ENCODE measurements around the gene PGC. TPM values are rescaled to one million over a fixed set of nuclear protein-coding genes. Genes with fewer than 3 reads are reported as not detected.
A peak's percentile ranks its signal among the peaks of the same experiment; 100 is the strongest.

The PGC gene
- total RNA-seq, 1 donor from 2014 or later = not detected

DNA sequence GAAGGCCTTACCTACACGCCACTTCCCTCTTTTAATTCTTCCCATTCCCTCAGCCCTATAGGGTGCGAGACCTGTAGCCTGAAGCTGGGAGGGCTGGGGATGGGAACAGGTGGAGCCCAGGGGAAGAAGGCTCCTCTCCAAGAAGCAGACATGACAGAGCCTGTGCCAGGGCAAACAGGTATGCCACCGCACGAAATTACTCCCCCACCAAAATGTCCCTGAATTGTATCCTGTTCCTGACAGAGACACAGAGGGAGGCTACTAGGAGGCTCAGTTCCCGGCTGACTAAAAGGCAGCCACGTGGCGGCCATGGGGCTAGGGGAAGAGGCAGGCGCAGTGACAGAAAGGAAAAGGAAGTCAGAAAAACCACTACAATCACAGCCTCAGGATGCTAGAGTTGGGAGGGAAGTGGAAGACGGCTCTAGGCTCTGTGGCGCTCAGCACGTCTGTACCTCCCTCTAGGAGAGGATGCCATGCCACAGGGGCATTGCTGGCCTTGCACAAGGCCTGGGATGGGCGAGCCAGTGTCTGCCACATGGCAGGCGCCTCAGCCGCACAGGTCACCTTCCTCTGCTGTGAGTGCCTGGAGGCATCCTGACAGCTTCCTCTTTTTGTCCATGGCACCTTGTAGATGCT, 39.5 kb downstream of the PGC start:
- DNase-seq (ENCODE audit: missing footprints) (peak; percentile 83), ATAC-seq (no peak)
- intact Hi-C loops (cut with DNase I) = loop anchor here (10.0 kb wide), 1 partner anchor 337 kb away; no protein-coding TSS in a partner anchor

DNA sequence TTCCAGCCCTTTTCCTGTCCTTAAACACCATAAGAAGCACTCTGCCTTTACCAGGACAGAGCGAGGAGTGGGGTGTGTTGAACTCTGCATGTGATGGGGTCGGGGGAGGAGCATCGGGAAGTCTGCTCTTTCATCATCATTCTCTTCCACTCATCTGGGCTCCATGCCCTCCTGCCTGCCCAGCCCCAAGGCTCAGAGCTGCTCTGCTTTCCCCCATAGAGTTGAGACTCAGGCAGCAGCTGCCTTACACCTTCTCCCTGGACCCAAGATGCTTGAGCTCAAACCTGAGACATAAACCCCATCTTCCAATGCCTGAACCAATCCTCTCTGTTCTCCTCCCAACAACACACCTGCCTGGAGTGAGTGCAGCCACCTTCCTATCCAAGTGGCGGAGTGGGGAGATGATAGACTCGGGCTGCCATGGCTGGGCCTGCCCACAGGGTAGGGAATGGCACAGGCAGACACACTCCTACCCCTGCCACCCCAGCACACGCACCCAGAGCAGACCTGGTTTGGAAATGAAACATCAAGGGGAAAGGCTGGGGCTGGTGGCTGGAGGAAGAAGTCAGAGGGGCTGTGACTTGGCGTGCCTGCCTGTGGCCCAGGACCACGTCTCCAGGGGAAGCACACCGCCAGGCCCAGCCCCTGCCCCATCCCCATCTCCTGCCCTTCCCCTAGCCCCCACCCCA, 40.2 kb downstream of the PGC start:
- intact Hi-C loops (cut with DNase I) = loop anchor here (1.0 to 10.0 kb wide), 2 partner anchors 28 to 338 kb away; partner anchors contain the start of gene TFEB
- DNase-seq (ENCODE audit: missing footprints) (no peak), ATAC-seq (peak; percentile 23)

DNA sequence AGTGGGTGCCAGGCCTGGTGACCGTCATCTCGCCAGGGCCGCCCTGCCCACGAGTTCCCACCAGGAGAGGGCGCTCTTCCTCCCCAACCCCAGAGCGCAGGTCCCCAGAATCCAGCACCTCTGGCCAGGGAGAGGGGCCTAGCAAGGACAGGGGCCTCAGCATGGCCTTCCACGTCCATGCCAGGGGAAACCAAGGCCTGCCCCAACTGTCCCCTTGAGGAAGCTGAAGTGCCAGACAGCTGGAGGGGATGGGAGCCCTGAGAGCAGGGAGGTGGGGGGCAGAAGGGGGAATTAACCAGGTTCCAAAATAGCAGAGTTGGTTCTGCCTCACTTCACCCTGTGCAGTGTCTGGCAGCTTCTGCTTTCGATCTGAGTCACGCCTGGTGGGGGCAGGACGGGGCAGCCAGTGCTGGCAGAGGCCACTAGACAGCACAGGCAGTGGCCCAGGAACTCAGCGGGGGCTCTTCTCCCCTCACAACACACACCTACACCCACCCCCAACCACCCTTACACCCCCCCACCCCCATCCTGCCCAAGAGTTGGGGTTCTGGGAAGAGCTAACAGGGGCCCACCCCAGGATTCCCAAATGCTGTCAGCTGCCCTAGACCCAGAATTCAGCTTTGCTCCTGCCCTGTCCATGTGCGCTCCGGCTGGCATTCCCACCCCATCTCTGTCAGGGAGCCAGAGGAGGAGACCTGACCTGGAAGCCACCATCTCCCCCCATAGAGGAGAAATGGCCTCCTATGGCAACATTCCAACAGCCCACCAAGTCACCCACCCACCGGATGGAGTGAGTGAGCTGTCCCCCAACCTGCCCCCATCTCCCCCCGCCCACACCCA, 41.0 kb downstream of the PGC start:
- peak; percentile 91 for DNase-seq (ENCODE audit: missing footprints)
- peak; percentile 88 for ATAC-seq
- intact Hi-C loops (cut with DNase I) = loop anchor here (1.0 to 10.0 kb wide), 2 partner anchors 29 to 339 kb away; partner anchors contain the start of gene TFEB

DNA sequence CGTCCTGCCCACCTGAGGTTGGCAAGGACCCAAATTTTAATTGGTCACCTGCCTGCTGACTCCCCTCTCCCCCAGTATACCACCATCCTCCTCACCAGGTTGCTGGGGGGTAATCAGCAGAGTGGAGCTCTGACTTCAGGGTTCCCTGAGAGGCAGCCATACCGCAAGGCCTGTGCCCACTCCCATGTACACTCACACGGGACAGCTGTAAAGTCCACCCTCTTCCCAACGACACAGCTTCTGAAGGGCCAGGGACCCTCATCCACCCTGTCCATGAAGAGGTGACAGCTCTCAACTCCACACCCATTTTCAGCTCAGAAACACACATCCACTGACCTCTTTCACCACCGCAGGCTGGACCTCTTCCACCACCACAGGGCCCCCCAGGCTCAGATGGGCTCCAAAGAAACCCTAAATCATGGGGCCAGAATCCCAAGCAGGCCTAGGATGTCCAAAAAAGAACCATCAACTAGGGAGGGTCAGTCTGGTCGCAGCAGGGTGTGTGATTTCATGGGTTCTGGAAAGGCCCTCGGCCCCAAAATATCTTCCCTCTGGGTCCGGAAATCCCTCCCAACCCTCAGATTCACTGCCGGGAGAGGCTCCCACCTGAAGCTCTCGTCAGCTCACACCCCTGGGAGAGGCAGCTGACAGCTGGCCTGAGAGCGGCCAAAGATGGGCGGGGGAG, 41.7 kb downstream of the PGC start:
- intact Hi-C loops (cut with DNase I) = loop anchor here (10.0 kb wide), 1 partner anchor 339 kb away; no protein-coding TSS in a partner anchor
- no peak for DNase-seq (ENCODE audit: missing footprints)
- ATAC-seq = peak; percentile 84

DNA sequence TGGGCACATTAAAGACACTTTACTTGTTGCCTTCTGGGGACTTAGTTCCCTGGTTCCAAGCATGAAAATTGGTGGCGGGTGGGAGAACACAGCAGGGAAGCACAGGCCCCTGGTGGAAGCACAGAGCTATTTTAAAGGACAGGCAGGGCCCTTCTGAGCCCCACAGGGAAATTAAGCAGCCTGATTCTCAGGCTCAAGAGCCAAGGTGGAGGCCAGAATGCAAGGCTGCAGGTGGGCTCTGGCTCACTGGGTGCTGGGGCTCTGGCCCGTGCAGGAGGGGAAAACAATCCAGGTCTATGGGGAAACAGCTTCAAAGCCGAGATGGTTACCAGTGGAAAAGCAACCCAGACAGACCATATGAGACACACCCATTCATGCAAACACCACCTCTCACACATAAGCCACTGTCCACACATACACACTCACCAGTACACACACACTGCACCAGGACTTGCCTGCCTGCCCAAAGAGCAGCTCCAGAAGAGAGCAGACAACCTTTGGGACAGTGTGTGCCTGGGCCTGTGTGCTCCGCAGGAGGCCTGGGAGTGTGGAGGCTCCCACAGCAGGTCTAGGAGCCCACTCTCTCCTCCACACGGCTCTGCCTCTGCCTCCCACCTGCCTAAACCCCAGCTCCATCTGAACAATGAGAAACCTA, 42.4 kb downstream of the PGC start:
- intact Hi-C loops (cut with DNase I) = loop anchor here (10.0 kb wide), 1 partner anchor 340 kb away; no protein-coding TSS in a partner anchor
- no peak for ATAC-seq
- DNase-seq (ENCODE audit: missing footprints) = no peak

DNA sequence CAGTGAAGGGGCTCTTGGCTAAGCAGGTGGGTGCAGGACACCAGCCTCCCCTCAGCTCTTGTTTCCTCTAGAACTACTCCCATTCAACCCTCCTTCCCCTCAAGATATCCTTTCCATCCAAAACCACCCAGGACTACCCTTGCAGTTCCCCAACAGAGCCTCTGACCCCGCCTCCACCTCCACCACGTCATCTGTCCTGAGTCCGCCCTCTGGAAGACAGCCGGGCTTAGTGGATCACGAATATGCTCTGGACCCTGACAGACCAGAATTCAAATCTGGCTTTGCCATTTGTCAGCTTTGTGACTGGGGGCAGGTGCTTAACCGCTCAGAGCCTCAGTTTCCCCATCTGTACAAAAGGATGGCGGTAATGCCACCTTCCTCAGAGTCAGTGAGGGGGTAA, 43.2 kb downstream of the PGC start:
- DNase-seq (ENCODE audit: missing footprints) (no peak), ATAC-seq (no peak)
- intact Hi-C loops (cut with DNase I) = loop anchor here (10.0 kb wide), 1 partner anchor 341 kb away; no protein-coding TSS in a partner anchor

DNA sequence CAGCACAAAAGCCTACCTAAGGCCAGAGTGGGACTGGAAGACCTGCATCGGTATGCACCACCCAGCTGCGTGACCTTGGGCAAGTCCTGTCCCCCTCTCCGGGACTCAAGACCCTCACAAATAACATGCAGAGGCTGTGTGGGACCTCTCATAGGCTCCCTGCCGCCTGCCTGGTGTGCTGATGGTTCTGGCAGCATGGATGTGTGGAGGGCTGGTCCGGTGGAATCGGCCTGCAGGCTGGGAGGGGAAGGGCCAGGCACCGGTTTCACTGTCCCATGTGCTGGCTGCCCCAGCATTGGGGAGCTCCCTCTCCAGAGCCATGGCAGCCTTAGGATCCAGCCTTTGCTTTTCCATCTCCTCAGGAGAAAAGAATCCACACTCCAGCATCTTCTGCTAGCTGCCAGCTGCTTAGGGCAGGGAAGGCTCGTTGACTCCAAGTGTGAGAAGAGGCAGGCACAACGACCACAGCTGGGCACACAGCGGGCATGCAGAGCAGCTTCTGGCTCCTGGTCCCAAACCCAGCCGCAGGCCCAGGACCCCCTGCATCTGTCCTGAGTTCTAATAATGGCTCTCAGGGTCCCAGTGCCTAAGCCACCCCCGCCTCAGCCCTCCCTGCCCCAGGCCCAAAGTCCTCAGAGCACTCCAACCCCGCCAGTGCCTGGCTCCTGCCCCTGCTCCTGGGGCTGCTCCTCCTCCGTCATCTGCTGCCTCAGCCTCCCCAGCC, 44.3 kb downstream of the PGC start:
- DNase-seq (ENCODE audit: missing footprints) (no peak), ATAC-seq (no peak)
- intact Hi-C loops (cut with DNase I) = loop anchor here (10.0 kb wide), 1 partner anchor 342 kb away; no protein-coding TSS in a partner anchor

DNA sequence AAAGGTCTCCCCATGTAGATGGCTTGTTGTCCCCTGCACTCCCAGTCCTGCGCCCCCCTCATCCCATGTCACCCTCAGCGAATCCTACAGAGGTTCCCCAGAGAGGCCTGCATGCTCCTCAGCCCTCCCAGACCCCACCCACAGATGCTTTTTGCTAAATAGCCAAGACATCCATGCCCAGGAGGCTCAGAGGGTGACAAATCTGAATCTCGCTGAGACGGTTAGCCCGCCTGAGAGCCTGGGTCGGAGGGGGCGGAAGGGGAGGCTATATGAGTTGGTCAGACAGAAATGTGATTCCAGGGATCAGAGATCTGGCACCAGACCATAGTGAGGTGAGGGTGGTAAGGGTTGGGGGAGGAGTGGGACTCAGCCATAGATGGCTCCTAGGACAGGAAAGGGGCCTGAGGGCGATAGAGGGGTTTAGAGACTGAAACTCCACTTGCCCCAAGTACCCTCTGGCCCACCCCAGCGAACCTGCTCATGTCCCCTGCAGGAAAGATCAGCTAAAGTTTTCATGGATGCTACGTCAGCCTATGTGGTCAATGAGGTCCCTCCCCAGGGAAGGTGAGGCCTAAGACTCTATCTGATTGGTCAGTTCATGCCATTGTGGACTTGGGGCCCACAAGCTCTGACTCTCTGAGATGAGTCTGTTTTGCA, 45.0 kb downstream of the PGC start:
- ATAC-seq (no peak), DNase-seq (ENCODE audit: missing footprints) (no peak)
- intact Hi-C loops (cut with DNase I) = loop anchor here (10.0 kb wide), 1 partner anchor 343 kb away; no protein-coding TSS in a partner anchor

DNA sequence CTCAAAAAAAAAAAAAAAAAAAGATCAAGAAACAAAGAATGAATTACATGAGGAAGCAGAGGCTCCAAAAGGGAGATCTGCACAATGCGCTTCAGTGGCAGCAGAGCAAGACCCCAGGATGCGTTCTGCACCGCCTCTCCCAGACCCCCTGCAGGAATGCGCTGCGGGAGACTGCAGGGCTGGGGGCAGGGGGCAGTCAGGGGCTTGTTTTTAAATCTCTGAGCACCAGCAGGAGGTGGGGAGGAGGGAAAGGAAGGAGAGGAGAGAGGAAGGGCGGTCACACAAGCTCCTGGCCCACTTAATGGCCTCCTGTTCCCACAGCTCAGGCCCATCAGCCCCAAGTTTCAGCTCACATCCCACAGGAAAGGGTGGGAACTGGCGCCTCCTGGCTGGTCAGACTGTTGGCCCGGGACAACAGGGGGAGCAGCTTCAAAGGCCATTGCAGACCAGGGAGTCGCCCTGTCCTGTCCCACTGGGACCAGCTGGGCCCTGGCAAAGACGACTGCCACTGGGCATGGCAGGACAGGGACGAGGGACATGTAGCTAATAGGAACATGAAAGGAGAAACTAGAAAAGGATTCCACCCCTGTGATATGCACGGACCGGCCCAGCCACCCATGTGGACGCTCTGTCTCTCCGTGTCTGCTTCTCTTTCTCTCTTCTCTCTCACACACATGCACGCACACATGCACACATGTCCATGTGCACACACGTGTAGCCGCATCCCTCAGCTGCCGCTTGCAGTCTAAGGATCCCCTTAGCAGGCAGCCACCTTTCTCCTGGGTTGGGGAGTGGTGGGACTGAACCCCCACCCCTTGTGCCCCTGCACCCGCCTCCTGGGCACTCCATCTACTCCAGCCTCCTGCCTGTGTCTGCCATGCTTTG, 46.5 kb downstream of the PGC start:
- intact Hi-C loops (cut with DNase I) = loop anchor here (10.0 kb wide), 1 partner anchor 344 kb away; no protein-coding TSS in a partner anchor
- peak; percentile 33 for ATAC-seq
- no peak for DNase-seq (ENCODE audit: missing footprints)

DNA sequence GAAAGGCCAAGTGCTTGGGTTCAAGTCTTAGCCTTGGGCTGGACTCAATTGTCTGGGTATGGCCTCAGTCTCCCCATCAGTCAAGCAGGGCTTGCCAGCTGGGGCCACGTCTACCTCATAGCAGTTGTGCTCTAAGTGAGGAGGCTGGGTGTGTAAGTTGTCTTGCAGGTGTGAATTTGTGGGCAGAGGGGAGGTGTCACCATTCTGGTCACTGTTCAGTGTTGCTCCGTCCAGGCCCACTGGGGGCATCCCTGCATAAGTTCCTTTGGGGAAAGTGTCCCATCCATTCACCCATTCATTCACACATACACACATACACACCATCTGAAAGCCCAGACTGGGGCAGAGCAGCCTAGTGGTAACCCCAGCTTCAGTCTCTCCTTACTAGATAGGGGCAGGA, 48.1 kb downstream of the PGC start:
- DNase-seq (ENCODE audit: missing footprints) = no peak
- no peak for ATAC-seq
- intact Hi-C loops (cut with DNase I) = loop anchor here (5.0 kb wide), 1 partner anchor 78 kb away; the partner anchor contains the start of gene FRS3

DNA sequence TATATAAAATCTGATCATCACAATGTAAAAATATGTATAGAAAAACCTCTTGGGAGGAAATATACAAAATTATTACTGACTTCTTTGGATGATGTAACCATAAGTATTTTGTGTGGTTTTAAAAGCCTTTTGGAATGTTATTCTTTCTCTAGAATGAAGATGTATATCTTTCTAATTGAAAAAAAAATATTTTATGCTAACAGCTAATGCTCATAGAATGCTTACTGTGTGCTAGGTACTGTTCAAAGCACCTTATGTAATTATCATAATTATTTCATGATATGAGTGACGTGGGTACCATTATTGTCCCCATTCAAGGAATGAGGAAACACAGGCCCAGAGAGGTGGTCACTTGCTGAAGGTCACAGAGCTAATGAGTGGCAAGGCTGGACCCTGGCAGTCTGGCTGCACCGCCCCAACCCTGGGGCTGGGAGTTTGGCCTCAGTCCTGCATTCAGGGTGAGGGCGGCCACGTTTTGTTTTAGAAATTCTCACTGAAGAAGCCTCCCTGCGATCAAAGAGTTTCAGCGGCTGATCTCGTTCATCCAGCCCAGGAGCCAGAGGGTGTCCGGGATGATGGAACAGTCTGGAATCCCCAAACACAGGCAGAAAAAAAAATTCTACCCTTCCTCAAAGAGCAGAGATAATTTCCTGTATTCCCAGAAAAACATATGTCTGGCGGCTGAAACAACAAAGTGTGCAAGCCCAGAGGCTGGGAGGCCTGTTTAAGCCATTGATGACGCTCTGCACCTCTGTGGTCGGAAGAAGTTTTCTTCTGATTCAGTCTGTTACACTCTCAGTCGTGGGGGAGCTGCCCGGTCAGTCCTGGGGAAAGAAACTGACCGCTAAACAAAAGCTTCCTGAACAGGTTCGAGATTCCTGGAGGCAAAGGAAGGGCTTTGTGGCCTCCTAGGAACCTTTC, 49.1 kb downstream of the PGC start:
- intact Hi-C loops (cut with DNase I) = loop anchor here (5.0 kb wide), 1 partner anchor 79 kb away; the partner anchor contains the start of gene FRS3
- DNase-seq (ENCODE audit: missing footprints) = no peak

DNA sequence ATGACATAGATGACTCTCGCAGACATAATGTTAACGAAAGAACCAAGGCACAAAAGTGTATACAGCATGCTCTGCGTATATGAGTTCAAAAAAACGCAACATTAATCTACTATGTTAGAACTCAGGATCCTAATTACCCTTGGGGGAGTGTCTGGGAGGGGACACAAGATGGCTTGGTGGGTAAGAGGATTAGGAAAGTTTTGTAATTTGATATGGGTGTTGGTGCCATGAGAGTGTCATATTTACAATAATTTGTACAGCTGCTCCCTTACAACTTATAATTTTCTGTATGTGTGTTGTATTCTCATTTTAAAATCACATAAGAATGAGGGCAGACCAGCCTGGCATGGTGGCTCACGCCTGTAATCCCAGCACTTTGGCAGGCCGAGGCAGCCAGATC, 50.4 kb downstream of the PGC start:
- ATAC-seq (no peak), DNase-seq (ENCODE audit: missing footprints) (no peak)
- intact Hi-C loops (cut with DNase I) = loop anchor here (5.0 kb wide), 1 partner anchor 81 kb away; the partner anchor contains the start of gene FRS3

More for the DNA sequence above, 49.1 kb downstream of the PGC start:
- ATAC-seq = no peak

DNA sequence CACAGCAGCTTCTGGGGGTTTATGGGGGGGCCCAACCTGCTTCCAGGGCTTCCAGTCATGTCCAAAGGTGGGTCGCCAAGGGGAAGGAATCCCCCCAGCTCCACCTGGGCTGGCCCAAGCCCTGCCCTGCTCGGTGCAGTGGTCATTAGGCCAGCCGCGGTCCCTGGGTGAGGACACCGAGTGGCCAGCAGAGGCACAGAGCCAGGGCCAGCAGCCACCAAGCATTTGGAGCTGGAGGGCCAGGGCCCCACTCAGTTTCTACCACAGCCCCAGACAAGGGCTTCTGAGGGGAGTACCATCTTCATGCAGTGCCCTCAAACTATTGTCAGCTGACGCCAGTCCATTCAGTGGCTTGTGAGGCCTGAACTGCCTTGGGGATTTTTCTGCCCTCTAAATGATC, 51.4 kb downstream of the PGC start:
- ATAC-seq = no peak
- no peak for DNase-seq (ENCODE audit: missing footprints)
- intact Hi-C loops (cut with DNase I) = loop anchor here (5.0 kb wide), 1 partner anchor 81 kb away; the partner anchor contains the start of gene FRS3

DNA sequence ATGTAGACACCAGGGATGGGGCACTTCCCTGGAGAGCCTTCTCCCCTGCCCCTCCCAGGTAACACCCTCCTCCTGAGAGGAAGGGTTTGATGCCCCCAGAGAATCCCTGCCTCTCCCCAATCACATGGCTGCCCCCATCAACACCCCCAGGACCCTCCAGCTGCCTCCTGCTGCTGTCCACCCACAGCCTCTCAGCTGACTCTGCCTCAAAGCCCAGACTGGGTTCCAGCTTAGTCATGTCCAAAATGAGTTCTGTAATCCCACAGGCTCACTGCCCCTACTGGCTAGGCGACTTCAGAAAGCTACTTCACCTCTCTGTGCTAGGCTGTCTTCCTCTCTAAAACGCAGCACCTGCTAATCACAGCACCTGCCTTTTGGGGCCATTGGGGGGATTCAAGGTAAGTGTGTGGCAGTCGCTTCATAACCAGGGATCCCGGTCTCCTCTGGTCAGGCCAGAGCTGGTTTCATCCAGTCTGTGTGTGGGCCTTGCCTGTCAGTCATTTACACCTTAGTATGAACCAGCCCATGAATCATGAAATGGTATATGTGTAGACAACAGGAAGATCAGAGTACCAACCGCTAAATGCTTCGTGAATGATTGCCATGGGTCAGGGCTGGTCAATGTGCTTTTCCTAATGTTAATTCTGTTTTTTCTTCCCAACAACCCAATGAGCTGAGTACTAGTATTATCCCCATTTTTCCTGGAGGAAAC, 52.2 kb downstream of the PGC start:
- intact Hi-C loops (cut with DNase I) = loop anchor here (5.0 kb wide), 1 partner anchor 82 kb away; the partner anchor contains the start of gene FRS3
- ATAC-seq (no peak), DNase-seq (ENCODE audit: missing footprints) (no peak)
